ENCODE measurements around the gene KCNK6. TPM values are rescaled to one million over a fixed set of nuclear protein-coding genes. Genes with fewer than 3 reads are reported as not detected.

Gene KCNK6
- total RNA-seq, 1 experiment from 2014 or later = 13.9 TPM

- DNase-seq (ENCODE audit: low spot score) = peak; percentile 86
Observed at GRCh38 chr19:38298821-38299680, 20.6 kb upstream of the KCNK6 start.

- peak; percentile 100 for DNase-seq (ENCODE audit: low spot score)
Observed at GRCh38 chr19:38303517-38304351, 15.9 kb upstream of the KCNK6 start, which contains the start of gene C19orf33. Gene C19orf33 (plus strand): TSS chr19:38304251. CDS start chr19:38304262, 11 bp downstream.

GRCh38 chr19:38304352-38304865, 15.2 kb upstream of the KCNK6 start:
- DNase-seq (ENCODE audit: low spot score) = no peak

- peak; percentile 100 for DNase-seq (ENCODE audit: low spot score)
Observed at GRCh38 chr19:38304866-38305429, 14.7 kb upstream of the KCNK6 start.

- DNase-seq (ENCODE audit: low spot score) = no peak
Observed at GRCh38 chr19:38306236-38306635, 13.4 kb upstream of the KCNK6 start.

GRCh38 chr19:38307076-38307475, 12.6 kb upstream of the KCNK6 start:
- no peak for DNase-seq (ENCODE audit: low spot score)

- no peak for DNase-seq (ENCODE audit: low spot score)
Observed at GRCh38 chr19:38307597-38307996, 12.0 kb upstream of the KCNK6 start.

- peak; percentile 43 for DNase-seq (ENCODE audit: low spot score)
Observed at GRCh38 chr19:38308006-38308766, 11.5 kb upstream of the KCNK6 start.

GRCh38 chr19:38308926-38309614, 10.6 kb upstream of the KCNK6 start:
- no peak for DNase-seq (ENCODE audit: low spot score)

- no peak for DNase-seq (ENCODE audit: low spot score)
Observed at GRCh38 chr19:38309615-38310278, 9.9 kb upstream of the KCNK6 start.

GRCh38 chr19:38310279-38310670, 9.4 kb upstream of the KCNK6 start:
- no peak for DNase-seq (ENCODE audit: low spot score)

- DNase-seq (ENCODE audit: low spot score) = no peak
Observed at GRCh38 chr19:38310986-38311385, 8.7 kb upstream of the KCNK6 start.

GRCh38 chr19:38315657-38316476, 3.8 kb upstream of the KCNK6 start, which contains the start of gene YIF1B:
Gene YIF1B (minus strand): TSS chr19:38315947. CDS start chr19:38315917, 30 bp downstream.
- DNase-seq (ENCODE audit: low spot score) = peak; percentile 98

GRCh38 chr19:38316477-38317067, 3.1 kb upstream of the KCNK6 start:
- no peak for DNase-seq (ENCODE audit: low spot score)

- DNase-seq (ENCODE audit: low spot score) = no peak
Observed at GRCh38 chr19:38317104-38317612, 2.5 kb upstream of the KCNK6 start.

- DNase-seq (ENCODE audit: low spot score) = no peak
Observed at GRCh38 chr19:38318660-38319059, 985 bp upstream of the KCNK6 start.

- DNase-seq (ENCODE audit: low spot score) = no peak
Observed at GRCh38 chr19:38320969-38321339, 1.3 kb downstream of the KCNK6 start.

GRCh38 chr19:38321646-38322196, 2.1 kb downstream of the KCNK6 start:
- DNase-seq (ENCODE audit: low spot score) = no peak

Measured in HT-29 (cell line).